ENCODE results near the gene JPH2. TPM values are rescaled to one million over a fixed set of nuclear protein-coding genes. Genes with fewer than 3 reads are reported as not detected.
"Not testable (repeated sequence)": the region's sequence is repeated elsewhere in the genome, so short reads cannot be mapped to it uniquely, and the experiment has no call there.

Gene JPH2
- 4.9 and 17.3 TPM in 2 replicates for total RNA-seq (ENCODE audit: low replicate concordance)
- long read RNA-seq, partial matches to known transcripts = 0 of 11 reads
- long read RNA-seq, other reads (novel, unspliced or antisense) = 11 of 11 reads

GRCh38 chr20:44187054-44187771 lies at the start of gene JPH2:
JPH2 (minus strand) TSS chr20:44187188; CDS start chr20:44186705, 483 bp downstream.
- TF ChIP-seq CTCF (conservative IDR thresholded peaks at IDR 0.05) = no peak
- Mint-ChIP-seq H3K27me3 (peaks cover 3% of the 10 kb centered on the region), H3K4me3 (peak within 1 kb of the TSS; percentile 81), H3K4me1 (ENCODE audit: unreplicated experiment) (peaks cover 17% of the 10 kb centered on the region), H3K27ac (peak within 1 kb of the TSS; percentile 61), H3K9me3 (no peaks in the 10 kb centered on the region), H3K36me3 (no peaks in the 10 kb centered on the region)
- DNase-seq (ENCODE audit: extremely low spot score, unreplicated experiment) = no peak

- Mint-ChIP-seq H3K27ac (no peak overlapping the region), H3K36me3 (no peaks in the 10 kb centered on the region), H3K9me3 (no peaks in the 10 kb centered on the region), H3K4me1 (ENCODE audit: unreplicated experiment) (no peaks in the 10 kb centered on the region), H3K27me3 (peaks cover 6% of the 10 kb centered on the region), H3K4me3 (no peak overlapping the region)
- DNase-seq (ENCODE audit: extremely low spot score, unreplicated experiment) = no peak
- no peak for TF ChIP-seq CTCF (conservative IDR thresholded peaks at IDR 0.05)
These were observed 48.7 kb upstream of the JPH2 start for GRCh38 chr20:44235702-44236101.

- TF ChIP-seq CTCF (conservative IDR thresholded peaks at IDR 0.05) = no peak
- DNase-seq (ENCODE audit: extremely low spot score, unreplicated experiment) = no peak
- H3K27ac Mint-ChIP-seq = no peak overlapping the region
- no peaks in the 10 kb centered on the region for H3K36me3 Mint-ChIP-seq
- peaks cover 3% of the 10 kb centered on the region for H3K27me3 Mint-ChIP-seq
- H3K9me3 Mint-ChIP-seq = no peaks in the 10 kb centered on the region
- no peak overlapping the region for H3K4me3 Mint-ChIP-seq
- H3K4me1 Mint-ChIP-seq (ENCODE audit: unreplicated experiment) = no peaks in the 10 kb centered on the region
These were observed 47.8 kb upstream of the JPH2 start for GRCh38 chr20:44234566-44235317.

- Mint-ChIP-seq H3K9me3 (no peaks in the 10 kb centered on the region), H3K27me3 (peaks cover 3% of the 10 kb centered on the region), H3K27ac (no peak overlapping the region), H3K36me3 (no peaks in the 10 kb centered on the region), H3K4me3 (no peak overlapping the region), H3K4me1 (ENCODE audit: unreplicated experiment) (no peaks in the 10 kb centered on the region)
- TF ChIP-seq CTCF (conservative IDR thresholded peaks at IDR 0.05) = no peak
- no peak for DNase-seq (ENCODE audit: extremely low spot score, unreplicated experiment)
These were observed 46.5 kb upstream of the JPH2 start for GRCh38 chr20:44233436-44234016.

- H3K9me3 Mint-ChIP-seq; H3K27ac Mint-ChIP-seq; H3K4me3 Mint-ChIP-seq; DNase-seq (ENCODE audit: extremely low spot score, unreplicated experiment); H3K4me1 Mint-ChIP-seq (ENCODE audit: unreplicated experiment); H3K27me3 Mint-ChIP-seq; H3K36me3 Mint-ChIP-seq: not testable (repeated sequence)
These were observed 45.5 kb upstream of the JPH2 start for GRCh38 chr20:44232469-44232856.

All from type B pancreatic cell (in vitro differentiated cells).